Keratinocyte (primary cell): ENCODE measurements around the gene ABHD12B. TPM values are rescaled to one million over a fixed set of nuclear protein-coding genes. Genes with fewer than 3 reads are reported as not detected.

Experiments used
- DNase-seq: peaks from one replicate; pipeline ENCODE4 v3.0.0-alpha.2; 2011; ENCODE audit warnings: low read depth, missing footprints, low spot score
- FAIRE-seq: peaks from 2 replicates; lab custom pipeline; 2011; peaks lifted over from hg19 to GRCh38; lab: Jason Lieb, UNC
- H2AFZ ChIP-seq: 2 replicates; pipeline ENCODE4 v1.6.0; 2012; ENCODE audit warnings: low read length, control low read depth, inconsistent platforms; ENCODE audit not compliant: control insufficient read depth
- H3K27ac ChIP-seq: 2 replicates; pipeline ENCODE4 v1.5.1; 2011; ENCODE audit warnings: low read length; ENCODE audit not compliant: control insufficient read depth, insufficient read depth
- H3K27me3 ChIP-seq: 3 replicates; pipeline ENCODE4 v1.6.0; 2011; ENCODE audit warnings: low read length; ENCODE audit not compliant: control insufficient read depth, insufficient read depth; ENCODE audit errors: extremely low read depth
- H3K36me3 ChIP-seq, 2 experiments: 2 replicates in 1 of 2; 3 replicates in 1 of 2; pipeline ENCODE4 v1.5.1; 2011; ENCODE audit warnings: low read length in 2 of 2, mild to moderate bottlenecking in 1 of 2; ENCODE audit not compliant: control insufficient read depth in 2 of 2, insufficient read depth in 2 of 2; ENCODE audit errors: extremely low read depth in 1 of 2
- H3K4me1 ChIP-seq: 3 replicates; pipeline ENCODE4 v1.5.1; 2011; ENCODE audit warnings: low read length; ENCODE audit not compliant: control insufficient read depth, insufficient read depth; ENCODE audit errors: extremely low read depth
- H3K4me2 ChIP-seq: 3 replicates; pipeline ENCODE4 v1.6.0; 2011; ENCODE audit warnings: low read depth, low read length; ENCODE audit not compliant: control insufficient read depth, insufficient read depth; ENCODE audit errors: extremely low read depth
- H3K4me3 ChIP-seq, 3 experiments: fragments of 200-600 bp in 1 of 3; sonication (generic) in 1 of 3; 2 replicates in 2 of 3; 3 replicates in 1 of 3; pipeline ENCODE4 v1.5.1; 2011 to 2016; ENCODE audit warnings: low read length in 3 of 3, mild to moderate bottlenecking in 3 of 3, control low read depth in 2 of 3, inconsistent platforms in 1 of 3, low read depth in 1 of 3, mixed read lengths in 1 of 3, mixed run types in 1 of 3, moderate library complexity in 1 of 3; ENCODE audit not compliant: control insufficient read depth in 2 of 3, insufficient read depth in 2 of 3; ENCODE audit errors: extremely low read depth in 1 of 3
- H3K79me2 ChIP-seq: 2 replicates; pipeline ENCODE4 v1.6.0; 2012; ENCODE audit warnings: low read length; ENCODE audit not compliant: control insufficient read depth, insufficient read depth
- H3K9ac ChIP-seq: 3 replicates; pipeline ENCODE4 v1.6.0; 2011; ENCODE audit warnings: low read length; ENCODE audit not compliant: control insufficient read depth, insufficient read depth; ENCODE audit errors: extremely low read depth
- H3K9me1 ChIP-seq: 3 replicates; pipeline ENCODE4 v1.6.0; 2011; ENCODE audit warnings: low read length; ENCODE audit not compliant: control insufficient read depth, insufficient read depth; ENCODE audit errors: extremely low read depth
- H3K9me3 ChIP-seq: 2 replicates; pipeline ENCODE4 v1.5.1; 2012; ENCODE audit warnings: low read depth, low read length; ENCODE audit not compliant: control insufficient read depth
- H4K20me1 ChIP-seq: 3 replicates; pipeline ENCODE4 v1.6.0; 2011; ENCODE audit warnings: low read length; ENCODE audit not compliant: control insufficient read depth, insufficient read depth; ENCODE audit errors: extremely low read depth
- CTCF ChIP-seq, 3 experiments: IDR thresholded peaks in 1 of 3; conservative IDR thresholded peaks in 1 of 3; optimal IDR thresholded peaks in 1 of 3; 2 replicates in 2 of 3; 3 replicates in 1 of 3; pipeline versions ENCODE3 to v1.5.1; 2011; ENCODE audit warnings: low read length in 3 of 3, mild to moderate bottlenecking in 3 of 3, moderate library complexity in 2 of 3, control low read depth in 1 of 3, inconsistent platforms in 1 of 3; ENCODE audit not compliant: insufficient read depth in 2 of 3; ENCODE audit errors: extremely low read depth in 1 of 3
- EZH2 ChIP-seq: IDR thresholded peaks from one replicate; pipeline ENCODE4 v1.6.1; 2012; ENCODE audit warnings: inconsistent platforms, mild to moderate bottlenecking, low read length, moderate library complexity
- dilution Hi-C: fragments of 300-500 bp; cut with MboI; formaldehyde crosslinking; loops from one replicate; pipeline ENCODE4 v1.7.0; 2020; ENCODE audit warnings: low sequenced_read_pairs; ENCODE audit not compliant: extremely low pct_ligation_motif_present
- polyA plus RNA-seq, 5 experiments: library from polyadenylated mRNA; depleted of rRNA in 3 of 5; stranded (reverse) in 3 of 5; stranded (forward) in 1 of 5; unstranded in 1 of 5; fragments of >200 nt; gene quantifications; 1 replicate in 1 of 5; 2 replicates in 3 of 5; 3 replicates in 1 of 5; pipeline versions ENCODE4 v1.2.1 to v1.2.3, GENCODE V29; 2011 to 2012; ENCODE audit warnings: missing spikeins in 2 of 5, low read depth in 1 of 5, low replicate concordance in 1 of 5

ABHD12B gene
- polyA plus RNA-seq, 1 donor (not counting 4 experiments of a cell fraction or from before 2014, with no cell fraction given) = not detected

- dilution Hi-C loops = no loop called here
These were observed 12.6 kb upstream of the ABHD12B start for GRCh38 chr14:50859296-50859624.

GRCh38 chr14:50860478-50861086, 11.3 kb upstream of the ABHD12B start:
- peak overlapping the region; percentile 100 for H3K4me2 ChIP-seq

More at GRCh38 chr14:50859296-50859624, 12.6 kb upstream of the ABHD12B start:
- H3K36me3 ChIP-seq = no peaks in the 10 kb centered on the region
- H3K79me2 ChIP-seq = no peaks in the 10 kb centered on the region
- TF ChIP-seq EZH2 (no peak), CTCF (optimal IDR thresholded peaks at IDR 0.05 in 1 of 3, IDR thresholded peaks at IDR 0.05 in 1 of 3, conservative IDR thresholded peaks at IDR 0.05 in 1 of 3; ENCODE audit: extremely low read depth in 1 of 3, insufficient read depth in 2 of 3, low read length in 3 of 3) (no peak)
- peak overlapping the region; percentile 100 for H3K4me2 ChIP-seq
- H2AFZ ChIP-seq = peak overlapping the region; percentile 97
- peak overlapping the region in 1 of 3 experiments; percentile 90 for H3K4me3 ChIP-seq
- H3K4me1 ChIP-seq = peaks cover 9% of the 10 kb centered on the region
- DNase-seq = no peak
- H3K9ac ChIP-seq = no peak overlapping the region
- no peak for FAIRE-seq
- H3K27me3 ChIP-seq = no peaks in the 10 kb centered on the region
- H3K9me3 ChIP-seq = no peaks in the 10 kb centered on the region
- no peaks in the 10 kb centered on the region for H3K9me1 ChIP-seq
- H3K27ac ChIP-seq = no peak overlapping the region
- H4K20me1 ChIP-seq = no peaks in the 10 kb centered on the region

More at GRCh38 chr14:50860478-50861086, 11.3 kb upstream of the ABHD12B start:
- H3K27me3 ChIP-seq = no peaks in the 10 kb centered on the region
- no peaks in the 10 kb centered on the region for H3K36me3 ChIP-seq
- FAIRE-seq (peak; percentile 81), DNase-seq (peak; percentile 30)
- peak overlapping the region; percentile 66 for H3K27ac ChIP-seq
- dilution Hi-C loops = no loop called here
- H3K9me3 ChIP-seq = no peaks in the 10 kb centered on the region
- H3K9ac ChIP-seq = peak overlapping the region; percentile 73
- H3K4me1 ChIP-seq = peaks cover 9% of the 10 kb centered on the region
- H3K4me3 ChIP-seq = peak overlapping the region; percentile 28 to 90 (median 82)
- H3K79me2 ChIP-seq = no peaks in the 10 kb centered on the region
- H4K20me1 ChIP-seq = no peaks in the 10 kb centered on the region
- H3K9me1 ChIP-seq = no peaks in the 10 kb centered on the region
- peak overlapping the region; percentile 97 for H2AFZ ChIP-seq
- peak; percentile 44 to 74 (median 69) for TF ChIP-seq CTCF (optimal IDR thresholded peaks at IDR 0.05 in 1 of 3, IDR thresholded peaks at IDR 0.05 in 1 of 3, conservative IDR thresholded peaks at IDR 0.05 in 1 of 3; ENCODE audit: extremely low read depth in 1 of 3, insufficient read depth in 2 of 3, low read length in 3 of 3)
- no peak for TF ChIP-seq EZH2
